Right ventricle myocardium inferior (tissue), 1 donor: ENCODE data around the gene DPF1. TPM values are rescaled to one million over a fixed set of nuclear protein-coding genes. Genes with fewer than 3 reads are reported as not detected.
"Not testable (repeated sequence)": the region's sequence is repeated elsewhere in the genome, so short reads cannot be mapped to it uniquely, and the experiment has no call there.

Experiments used
- ATAC-seq: fragments of 200-7000 bp; cut with Tn5 transposase; one replicate; pipeline ENCODE4 v1.9.1; 2020; ENCODE audit warnings: mild to moderate bottlenecking, moderate library complexity
- DNase-seq: peaks from one replicate; pipeline ENCODE4 v3.0.0; 2021; ENCODE audit errors: missing footprints
- intact Hi-C: fragments of 100-400 bp; cut with DNase I; formaldehyde crosslinking; loops from one replicate; pipeline ENCODE4 v1.11.0; 2022
- total RNA-seq: library from RNA; stranded (reverse); fragmentation: NEBNext Ultra II Directional; extraction: Animal tissue kit (Norgen Biotek cat#: 25700); gene quantifications from one replicate; pipeline ENCODE4 v1.2.1, GENCODE V29; 2021
- donor health status: DM: no; HTN: yes; CAD: no; lungs with severe emphysema.

DPF1 gene
- total RNA-seq, 1 donor from 2014 or later: 0.11 TPM

DNA sequence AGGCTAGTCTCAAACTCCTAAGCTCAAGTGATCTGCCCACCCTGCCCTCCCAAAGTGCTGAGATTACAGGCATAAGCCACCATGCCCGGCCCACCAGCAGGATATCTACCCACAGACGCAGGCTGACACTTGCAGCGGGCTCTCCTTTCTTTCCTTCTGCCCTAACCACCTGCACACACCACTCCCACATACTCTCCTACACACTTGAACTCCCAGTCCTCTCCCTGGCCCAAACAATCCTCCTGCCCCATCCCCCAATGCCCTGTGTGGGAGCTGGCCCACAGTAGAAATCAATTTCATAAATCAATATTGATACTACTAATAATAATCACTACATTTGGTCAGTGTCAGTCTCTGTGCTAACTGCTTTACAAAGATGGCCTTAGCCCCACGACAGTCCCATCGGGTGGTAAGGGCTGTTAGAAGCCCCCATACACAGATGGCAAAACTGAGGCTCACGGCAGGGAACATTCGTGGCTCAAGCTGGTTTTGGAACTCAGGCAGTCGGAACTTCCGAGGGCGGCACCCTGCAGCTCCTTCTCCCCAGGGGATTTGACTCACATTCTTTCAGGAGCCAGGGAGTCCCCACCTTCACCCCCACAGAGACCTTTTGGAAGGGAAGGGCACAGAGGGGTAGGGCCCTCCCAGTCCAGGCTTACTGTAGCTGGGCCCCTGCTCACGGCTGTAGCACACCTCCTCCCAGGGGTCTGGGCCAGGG lies 3.4 kb upstream of the DPF1 start:
- DNase-seq (peak; percentile 7), ATAC-seq (no peak)
- intact Hi-C loops: no loop called here

DNA sequence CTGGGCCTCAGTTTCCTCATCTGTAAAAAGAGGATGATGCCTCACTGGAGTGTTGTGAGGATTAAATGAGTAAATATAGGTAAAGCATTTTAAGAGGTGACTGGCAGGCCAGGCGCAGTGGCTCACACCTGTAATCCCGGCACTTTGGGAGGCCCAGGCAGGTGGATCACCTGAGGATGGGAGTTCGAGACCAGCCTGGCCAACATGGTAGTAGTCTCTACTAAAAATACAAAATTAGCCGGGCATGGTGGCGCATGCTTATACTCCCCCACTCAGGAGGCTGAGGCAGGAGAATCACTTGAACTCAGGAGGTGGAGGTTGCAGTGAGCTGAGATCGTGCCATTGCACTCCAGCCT lies 819 bp upstream of the DPF1 start:
- DNase-seq: peak; percentile 11
- intact Hi-C loops, ATAC-seq: not testable (repeated sequence)

DNA sequence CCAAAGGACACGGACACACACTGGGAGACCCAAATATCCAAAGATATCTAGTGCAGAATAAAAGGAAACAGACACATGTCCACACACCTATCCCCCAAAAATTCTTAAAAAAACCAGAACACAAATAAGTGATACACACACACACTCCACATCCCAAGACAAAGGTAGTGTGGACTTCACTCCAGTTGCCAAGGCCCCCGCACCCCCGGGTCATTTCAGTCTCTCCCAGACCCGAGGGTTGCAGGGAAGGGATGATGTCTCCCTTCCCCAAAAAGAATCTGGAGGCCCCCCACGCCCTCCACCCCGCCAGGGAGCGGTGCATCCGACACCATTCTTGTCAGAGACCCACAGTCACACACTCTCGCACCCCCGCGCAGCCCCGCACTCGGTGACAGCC lies 407 bp downstream of the DPF1 start:
- ATAC-seq: no peak
- no peak for DNase-seq
- intact Hi-C loops: no loop called here

DNA sequence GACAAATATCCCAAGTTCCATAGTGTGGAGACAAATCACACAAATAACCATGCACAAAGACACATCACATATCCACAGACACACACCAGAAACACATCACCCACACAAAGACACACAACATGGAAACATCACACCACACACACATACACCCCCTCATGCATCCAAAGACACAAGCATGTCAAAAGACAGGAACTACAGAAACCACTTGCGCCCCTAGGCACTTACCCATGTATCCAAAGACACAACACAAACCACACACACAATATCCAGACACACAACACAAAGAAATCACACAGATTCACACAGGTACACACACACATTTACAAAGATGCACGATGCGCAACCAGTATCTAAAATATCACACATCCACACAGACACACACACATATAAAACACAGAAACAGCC lies 901 bp downstream of the DPF1 start:
- intact Hi-C loops: no loop called here
- DNase-seq: no peak
- ATAC-seq: no peak

DNA sequence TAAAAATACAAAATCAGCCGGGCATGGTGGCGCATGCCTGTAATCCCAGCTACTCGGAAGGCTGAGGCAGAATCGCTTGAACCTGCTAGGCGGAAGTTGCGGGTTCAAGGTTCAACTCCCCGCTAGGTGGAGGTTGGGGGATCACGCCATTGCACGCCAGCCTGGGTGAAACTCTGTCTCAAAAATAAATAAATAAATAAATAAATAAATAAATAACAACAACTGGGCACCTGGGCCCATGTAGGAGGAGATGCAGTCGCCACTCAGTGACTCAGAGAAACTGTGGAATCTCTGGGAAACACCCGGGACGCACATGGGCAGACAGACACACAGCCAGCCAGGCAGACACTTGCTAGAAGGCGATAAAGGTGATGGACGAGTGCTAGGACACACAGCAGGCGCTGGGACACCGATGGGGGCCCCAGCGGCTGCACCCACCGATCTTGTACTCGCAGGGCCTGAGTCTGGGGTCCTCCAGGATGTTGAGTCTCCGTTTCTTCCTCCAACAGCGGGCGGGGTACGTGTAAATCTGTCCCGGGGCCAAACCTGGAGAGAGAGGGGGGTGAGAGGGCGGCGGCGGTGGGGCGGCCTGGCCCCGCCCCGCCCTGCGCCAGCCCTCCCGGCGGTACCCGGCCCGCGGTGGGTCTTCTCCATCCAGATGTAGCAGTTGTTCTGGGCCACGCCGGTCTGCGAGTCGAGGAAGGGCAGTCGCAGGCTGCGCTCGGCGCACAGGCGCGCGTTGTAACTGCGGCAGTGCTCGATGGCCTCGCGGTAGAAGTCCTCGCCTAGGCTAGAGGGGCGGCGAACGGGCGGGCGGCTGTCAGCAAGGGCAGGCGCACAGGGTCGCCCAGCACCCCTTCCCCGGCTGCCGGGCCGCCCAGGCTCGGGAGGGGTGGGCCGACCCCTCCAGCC lies 1.8 kb downstream of the DPF1 start:
- DNase-seq (peak; percentile 11), ATAC-seq (no peak)
- intact Hi-C loops: no loop called here

DNA sequence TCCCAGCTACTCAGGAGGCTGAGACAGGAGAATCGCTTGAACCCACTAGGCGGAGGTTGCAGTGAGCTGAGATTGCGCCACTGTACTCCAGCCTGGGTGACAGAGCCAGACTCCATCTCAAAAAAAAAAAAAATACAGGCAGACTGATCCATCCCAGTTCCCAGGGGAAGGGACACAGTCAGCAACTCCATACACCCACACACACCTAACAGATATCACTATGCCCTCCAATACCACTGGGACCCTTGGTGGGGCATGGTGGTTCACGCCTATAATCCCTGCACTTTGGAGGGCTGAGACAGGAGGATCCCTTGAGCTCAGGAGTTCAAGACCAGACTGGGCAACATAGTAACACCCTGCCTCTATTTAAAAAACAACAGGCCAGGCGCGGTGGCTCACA lies 2.6 kb downstream of the DPF1 start:
- DNase-seq (no peak), ATAC-seq (no peak)
- intact Hi-C loops: no loop called here

DNA sequence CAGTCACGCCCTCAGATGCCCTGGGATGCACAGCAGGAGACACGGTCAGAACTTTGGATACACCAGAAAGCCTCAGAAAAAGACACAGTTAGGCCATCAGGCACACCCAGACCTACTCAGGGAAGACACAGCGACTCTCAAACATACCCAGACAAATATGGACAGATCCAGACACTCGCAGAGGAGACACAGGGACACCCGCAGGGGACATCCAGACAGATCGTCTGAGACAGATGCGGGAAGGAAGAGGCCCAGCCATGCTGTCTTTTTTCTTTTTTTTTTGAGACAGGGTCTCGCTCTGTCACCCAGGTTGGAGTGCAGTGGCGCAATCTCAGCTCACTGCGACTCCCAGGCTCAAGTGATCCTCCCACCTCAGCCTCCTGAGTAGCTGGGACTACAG lies 4.8 kb downstream of the DPF1 start:
- intact Hi-C loops: no loop called here
- DNase-seq (no peak), ATAC-seq (no peak)

DNA sequence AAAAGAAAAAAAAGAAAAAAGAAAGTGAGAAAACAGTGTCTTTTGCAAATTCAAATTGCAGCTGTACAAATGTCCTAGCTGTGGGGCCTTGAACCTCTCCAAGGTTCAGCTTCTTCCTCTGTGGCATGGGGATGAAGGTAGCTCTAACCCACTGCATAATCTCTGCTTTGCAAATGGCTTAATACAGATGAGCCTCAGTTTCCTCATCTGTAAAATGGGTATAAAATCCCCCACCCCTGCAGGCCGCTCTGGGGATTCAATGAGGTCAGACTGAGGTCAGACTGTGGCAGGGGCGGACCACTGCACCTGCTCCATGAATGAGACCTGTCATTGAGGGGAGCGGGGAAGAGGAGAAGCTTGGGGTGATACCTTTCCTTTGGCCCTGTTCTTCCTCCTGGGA lies 5.8 kb downstream of the DPF1 start:
- DNase-seq (no peak), ATAC-seq (no peak)
- intact Hi-C loops: no loop called here

DNA sequence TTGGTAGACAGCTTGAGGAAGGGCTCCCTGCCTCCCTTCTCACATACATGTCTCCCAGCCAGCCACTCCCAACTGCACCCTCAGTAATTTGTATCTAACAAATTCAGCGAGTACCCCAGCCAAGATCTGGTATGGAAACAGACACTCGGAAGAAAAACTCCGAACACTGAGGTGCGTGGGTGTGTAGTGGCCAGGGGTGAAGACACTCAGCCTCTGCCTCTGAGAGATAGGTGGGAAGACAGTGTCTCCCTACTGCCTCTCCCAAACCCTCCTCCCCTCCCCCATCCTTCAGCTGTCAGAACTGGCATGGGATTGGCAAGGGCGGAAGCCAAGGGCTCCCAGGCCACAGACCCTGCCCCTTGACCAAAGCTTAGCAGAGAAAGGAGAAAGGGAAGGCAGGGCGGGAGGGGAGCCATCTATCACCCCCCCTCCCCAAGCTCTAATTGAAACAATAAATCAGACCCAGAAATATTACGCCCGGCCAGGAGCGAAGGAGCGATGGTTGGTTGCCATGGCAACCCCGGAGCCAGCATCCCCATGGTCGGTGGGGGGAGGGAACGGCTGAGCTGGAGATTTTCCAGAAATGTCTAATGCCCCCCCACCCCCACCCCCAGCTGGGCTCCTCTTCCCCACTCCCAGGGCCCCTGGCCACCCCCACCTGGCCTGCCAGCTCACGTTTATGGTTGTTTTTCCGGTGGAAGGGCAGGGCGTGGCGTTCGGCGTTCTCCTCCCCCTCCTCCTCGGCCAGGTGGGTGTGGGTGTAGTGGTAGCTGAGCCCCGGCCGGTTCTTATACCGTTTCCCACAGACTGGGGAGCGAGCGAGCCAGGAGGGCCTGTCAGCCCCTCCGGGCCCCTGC lies 7.0 kb downstream of the DPF1 start:
- ATAC-seq: no peak
- DNase-seq: no peak
- intact Hi-C loops: no loop called here

DNA sequence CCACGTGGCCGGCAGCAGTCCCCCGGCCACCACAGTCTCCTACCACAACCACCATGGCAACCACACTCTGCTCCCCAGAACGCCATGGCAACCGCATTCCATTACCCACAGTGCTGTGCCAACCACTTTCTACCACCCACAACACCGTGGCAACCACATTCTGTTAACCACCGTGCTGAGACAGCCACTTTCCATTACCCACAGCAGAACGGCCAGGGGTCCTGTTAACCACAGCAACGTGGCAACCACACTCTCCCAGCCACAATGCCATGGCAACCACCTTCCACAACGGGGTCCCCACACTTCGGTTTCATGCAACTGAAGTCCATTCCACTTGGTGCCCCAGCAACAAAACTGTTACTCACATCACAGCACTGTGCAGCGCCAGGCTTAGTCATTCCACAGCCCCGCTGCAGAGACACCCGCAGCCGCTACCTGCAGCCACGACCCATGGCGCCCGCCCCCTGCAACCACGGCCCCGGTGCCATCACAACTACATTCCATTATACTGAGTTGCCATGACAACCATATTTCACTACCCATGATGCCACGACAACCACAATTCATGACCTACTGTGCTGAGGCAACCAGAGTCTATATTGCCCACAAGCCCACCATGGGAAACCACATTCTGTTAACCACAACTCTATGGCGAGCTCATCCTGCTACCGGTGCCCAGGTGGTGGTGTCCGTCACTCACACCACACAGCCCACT lies 10.0 kb downstream of the DPF1 start:
- intact Hi-C loops: no loop called here
- no peak for ATAC-seq
- no peak for DNase-seq

DNA sequence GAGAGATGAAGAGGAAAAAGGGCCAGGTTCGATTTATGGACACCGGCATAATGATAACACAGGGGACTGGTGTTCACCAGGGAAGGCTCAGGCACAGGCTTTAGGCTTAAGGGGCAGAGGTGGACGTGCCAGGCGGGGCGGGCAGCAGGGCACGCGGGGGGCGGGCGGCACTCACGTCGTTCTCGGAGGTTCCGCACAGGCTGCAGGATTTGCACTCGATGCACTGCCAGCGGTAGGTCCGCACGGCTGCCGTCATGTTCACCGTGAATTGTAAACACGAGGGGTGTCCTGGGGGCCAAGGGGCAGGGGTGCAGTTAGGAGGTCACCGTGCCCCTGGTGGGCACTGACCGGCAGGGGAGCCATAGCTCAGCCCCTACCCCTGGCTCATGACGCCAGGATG lies 10.6 kb downstream of the DPF1 start:
- DNase-seq (no peak), ATAC-seq (no peak)
- intact Hi-C loops: no loop called here

DNA sequence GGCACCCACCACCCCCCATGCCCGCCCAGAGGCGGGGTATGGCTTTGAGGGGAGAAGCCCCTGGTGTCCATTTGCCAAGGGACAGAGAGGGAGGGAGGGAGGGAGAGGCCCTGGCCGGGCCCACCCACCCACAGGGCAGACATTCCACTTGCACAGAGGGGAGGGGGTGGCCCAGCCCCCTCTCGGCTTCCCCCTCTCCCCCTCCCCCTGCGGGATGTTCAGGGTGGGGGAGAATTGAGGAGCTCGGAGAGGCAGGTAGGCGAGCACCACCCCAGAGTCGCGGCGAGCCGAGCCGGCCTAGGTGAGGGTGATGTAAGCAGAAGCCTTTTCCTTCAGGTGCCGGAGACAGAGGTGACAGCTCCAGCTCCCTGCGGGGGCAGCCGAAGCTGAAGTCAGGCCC lies 12.3 kb downstream of the DPF1 start:
- DNase-seq (no peak), ATAC-seq (no peak)
- intact Hi-C loops: no loop called here

DNA sequence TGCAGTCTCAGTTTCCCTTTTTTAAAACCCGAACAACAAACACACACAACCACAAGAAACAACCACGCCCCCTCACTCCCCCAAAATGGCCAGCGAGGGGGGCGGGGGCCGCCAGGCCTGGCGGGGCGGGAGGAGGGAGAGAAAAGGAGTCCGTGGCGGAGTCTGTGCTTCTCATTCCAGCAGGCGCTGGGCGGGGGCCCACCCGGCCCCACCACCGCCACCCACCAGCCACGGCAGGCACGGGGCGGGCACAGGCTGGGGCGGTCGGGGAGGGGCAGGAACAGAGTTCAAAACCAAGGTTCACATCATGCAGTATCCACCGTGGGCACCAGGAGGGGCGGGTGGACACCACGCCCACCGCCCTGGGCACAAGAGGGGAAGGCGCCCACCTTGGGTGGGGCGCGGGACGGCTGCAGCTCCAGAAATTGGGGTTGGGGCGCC lies 12.9 kb downstream of the DPF1 start:
- DNase-seq: peak; percentile 25
- intact Hi-C loops: no loop called here
- no peak for ATAC-seq

DNA sequence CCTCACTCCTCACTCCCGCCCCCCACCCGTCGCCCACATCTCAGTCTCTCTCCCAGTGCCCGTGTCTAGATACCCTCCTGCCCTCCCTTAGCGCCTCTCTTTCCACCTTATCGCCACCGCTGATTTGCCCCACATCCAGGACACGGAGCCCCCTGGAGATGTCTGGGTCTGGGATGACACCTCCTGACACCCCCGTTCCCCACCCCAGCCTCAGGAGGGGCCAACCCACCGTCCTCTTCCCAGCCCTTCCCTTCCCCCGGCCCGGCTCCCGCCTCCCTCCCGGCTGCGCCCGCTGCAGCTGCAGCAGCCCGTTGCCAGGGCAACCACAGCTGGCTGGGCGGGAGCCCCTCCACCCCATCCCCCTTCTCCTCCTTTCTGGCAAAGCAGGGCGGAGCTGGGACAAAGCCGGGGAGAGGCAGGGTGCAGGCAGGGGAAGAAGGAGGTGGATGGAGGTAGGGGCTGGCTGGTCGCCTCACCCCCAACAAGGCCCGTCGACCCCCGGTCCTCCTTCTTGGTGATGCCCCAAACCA lies 13.5 kb downstream of the DPF1 start:
- DNase-seq: peak; percentile 79
- peak; percentile 72 for ATAC-seq
- intact Hi-C loops: no loop called here

DNA sequence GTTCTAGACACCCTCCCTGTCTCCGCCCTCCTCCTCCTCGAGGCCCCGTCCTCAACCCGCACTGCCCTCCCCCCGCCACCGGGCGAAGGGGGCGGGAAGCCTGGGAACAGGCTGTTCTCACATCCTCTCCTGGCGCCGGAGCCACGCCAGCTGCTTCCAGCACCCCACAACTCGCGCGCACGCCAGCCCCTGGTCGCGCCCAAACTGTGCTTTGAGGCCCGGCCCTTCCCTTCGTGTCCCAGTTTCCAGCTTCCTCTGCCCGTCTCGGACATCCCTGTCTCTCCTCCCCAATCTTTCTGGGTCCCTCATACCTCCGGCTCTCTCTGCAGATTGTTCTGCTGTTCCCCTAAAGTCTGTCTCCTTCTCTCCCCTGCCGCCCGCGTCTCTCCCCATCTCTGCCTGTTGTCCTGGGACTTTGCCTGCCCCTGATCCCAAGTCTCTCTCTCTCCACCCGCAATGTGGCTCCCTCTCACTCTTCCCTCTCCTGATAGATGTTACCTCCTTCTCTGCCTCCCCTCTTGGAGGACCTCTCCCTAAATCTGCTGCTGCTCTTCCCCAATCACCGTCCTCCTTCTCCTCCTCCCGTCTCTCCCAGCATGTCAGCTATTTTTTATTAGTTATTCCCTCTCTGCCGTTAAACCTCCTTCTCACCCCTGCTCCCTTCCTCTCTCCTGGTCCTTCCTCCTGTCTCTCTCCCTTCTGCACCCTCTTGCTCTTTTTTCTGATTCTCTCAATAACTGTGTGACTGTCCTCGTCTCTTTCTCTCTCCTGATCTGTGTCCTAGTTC lies 14.2 kb downstream of the DPF1 start:
- ATAC-seq: peak; percentile 84
- intact Hi-C loops: loop anchor here (2.0 kb wide), 1 partner anchor 25 kb away; no protein-coding TSS in a partner anchor
- peak; percentile 90 for DNase-seq

DNA sequence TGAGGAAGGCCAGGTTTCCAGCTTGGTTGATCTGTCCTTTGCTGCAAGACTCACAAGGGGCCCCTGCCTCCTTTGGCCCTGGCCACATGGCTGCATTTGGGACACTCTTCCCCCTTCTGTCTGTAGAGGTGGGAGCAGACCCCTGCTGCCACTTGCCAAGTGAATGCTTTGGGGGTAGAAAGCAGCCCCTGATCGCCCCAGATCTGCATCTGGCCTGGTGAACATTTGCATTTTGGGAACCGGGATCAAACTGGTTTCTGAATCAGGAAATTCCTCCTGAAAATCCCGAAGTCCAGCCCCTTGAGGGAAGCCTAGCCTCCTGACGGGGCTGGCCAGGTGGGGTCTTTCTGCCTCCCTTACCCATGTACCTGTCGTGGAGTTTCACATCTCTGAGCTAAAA lies 14.9 kb downstream of the DPF1 start:
- DNase-seq (peak; percentile 21), ATAC-seq (no peak)
- intact Hi-C loops: loop anchor here (2.0 kb wide), 1 partner anchor 24 kb away; no protein-coding TSS in a partner anchor

DNA sequence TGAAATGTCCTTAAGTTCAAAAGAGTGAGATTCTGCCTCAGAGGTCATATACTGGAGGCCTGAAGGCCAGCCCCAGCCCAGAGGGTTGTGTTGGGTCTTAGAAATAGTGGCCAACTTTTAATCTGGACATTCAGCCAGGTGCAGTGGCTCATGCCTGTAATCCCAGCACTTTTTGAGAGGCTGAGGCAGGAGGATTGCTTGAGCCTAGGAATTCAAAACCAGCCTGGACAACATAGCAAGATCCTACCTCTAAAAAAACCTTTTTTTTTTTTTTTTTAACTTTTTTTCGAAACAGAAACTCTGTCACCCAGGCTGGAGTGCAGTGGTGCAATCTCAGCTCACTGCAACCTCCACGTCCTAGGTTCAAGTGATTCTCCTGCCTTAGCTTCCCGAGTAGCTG lies 15.5 kb downstream of the DPF1 start:
- DNase-seq (peak; percentile 5), ATAC-seq (no peak)
- intact Hi-C loops: loop anchor here (2.0 kb wide), 1 partner anchor 24 kb away; no protein-coding TSS in a partner anchor

DNA sequence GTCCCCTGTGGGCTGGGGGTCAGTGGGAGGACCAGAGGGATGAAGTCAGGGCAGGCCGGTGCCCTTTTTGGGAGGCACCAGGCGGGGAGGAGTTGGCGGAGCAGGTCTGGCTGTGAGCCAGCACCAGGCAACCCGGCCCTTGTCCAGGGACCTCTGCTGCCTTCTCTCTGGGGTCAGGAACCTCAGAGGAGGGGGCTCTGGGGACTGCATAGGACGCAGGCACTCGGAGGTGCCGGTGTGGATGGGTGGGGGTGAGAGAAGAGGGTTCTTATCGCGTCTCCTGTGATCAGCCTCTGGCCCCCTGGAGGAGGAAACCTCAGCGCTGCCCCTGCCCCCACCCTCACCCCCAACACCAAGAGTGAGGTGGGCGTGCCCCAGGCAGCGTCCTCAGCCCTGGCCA lies 16.5 kb downstream of the DPF1 start:
- intact Hi-C loops: no loop called here
- ATAC-seq (no peak), DNase-seq (peak; percentile 33)
